OCI-LY7 (cell line): ENCODE measurements around the gene DNM3. TPM values are rescaled to one million over a fixed set of nuclear protein-coding genes. Genes with fewer than 3 reads are reported as not detected.

Source experiments
- BruUV-seq: library from RNA; stranded (reverse); fragments of 400-500 nt; replicated peaks from 2 replicates; lab custom pipeline; 2021; lab: Mats Ljungman, UMichigan
- CTCF ChIA-PET: fragments of 300-600 bp; sonication (Branson Sonifier 250); formaldehyde crosslinking; loops from one replicate; lab custom pipeline; 2022; ENCODE audit warnings: antibody characterized with exemption; ENCODE audit not compliant: unreplicated experiment; lab: Charles Lee
- POLR2A ChIA-PET: fragments of 300-600 bp; sonication (Branson Sonifier 250); formaldehyde crosslinking; loops from one replicate; lab custom pipeline; 2022; ENCODE audit warnings: antibody characterized with exemption; lab: Charles Lee
- DNase-seq: peaks from one replicate; pipeline ENCODE4 v3.0.0-alpha.2; 2015; ENCODE audit warnings: low spot score
- H2AFZ ChIP-seq: fragments of 200-600 bp; sonication (generic), shearing (Covaris generic); 2 replicates; pipeline ENCODE4 v1.6.1; 2014; ENCODE audit warnings: mild to moderate bottlenecking, antibody characterized with exemption, low read length, moderate library complexity
- H3K27ac ChIP-seq: fragments of 200-600 bp; sonication (generic); 2 replicates; pipeline ENCODE4 v1.5.1; 2014; ENCODE audit warnings: mixed run types, low read depth, mild to moderate bottlenecking, moderate library complexity, low read length, inconsistent platforms; ENCODE audit not compliant: poor library complexity, severe bottlenecking
- H3K36me3 ChIP-seq: fragments of 200-600 bp; sonication (generic); 2 replicates; pipeline ENCODE4 v1.6.1; 2014; ENCODE audit warnings: mild to moderate bottlenecking, antibody characterized with exemption, low read length, moderate library complexity, mixed read lengths; ENCODE audit not compliant: insufficient read depth
- H3K4me1 ChIP-seq: fragments of 200-600 bp; sonication (generic); 2 replicates; pipeline ENCODE4 v1.5.1; 2014; ENCODE audit warnings: mild to moderate bottlenecking, low read length; ENCODE audit not compliant: insufficient read depth, poor library complexity, severe bottlenecking
- H3K4me2 ChIP-seq: fragments of 200-600 bp; sonication (generic); 2 replicates; pipeline ENCODE4 v1.6.1; 2014; ENCODE audit warnings: mild to moderate bottlenecking, low read length
- H3K4me3 ChIP-seq: fragments of 200-600 bp; sonication (generic); 2 replicates; pipeline ENCODE4 v1.5.1; 2014; ENCODE audit warnings: mild to moderate bottlenecking, low read depth, low read length; ENCODE audit not compliant: poor library complexity, severe bottlenecking
- H3K79me2 ChIP-seq: fragments of 200-600 bp; sonication (generic); 2 replicates; pipeline ENCODE4 v1.6.1; 2016; ENCODE audit warnings: low read depth, mild to moderate bottlenecking, low read length, moderate library complexity, mixed read lengths; ENCODE audit not compliant: insufficient read depth
- H3K9me2 ChIP-seq: fragments of 200-600 bp; sonication (generic); 2 replicates; pipeline ENCODE4 v1.6.1; 2016; ENCODE audit warnings: mild to moderate bottlenecking, low read length, mixed read lengths; ENCODE audit not compliant: insufficient read depth
- H3K9me3 ChIP-seq: fragments of 200-600 bp; sonication (generic); 2 replicates; pipeline ENCODE4 v1.6.1; 2014; ENCODE audit warnings: mild to moderate bottlenecking, mixed run types, low read length, mixed read lengths
- H4K20me1 ChIP-seq: fragments of 200-600 bp; sonication (generic); 2 replicates; pipeline ENCODE4 v1.6.1; 2014; ENCODE audit warnings: mild to moderate bottlenecking, antibody characterized with exemption, low read length, moderate library complexity, mixed read lengths; ENCODE audit not compliant: insufficient read depth
- CTCF ChIP-seq: fragments of 200-600 bp; sonication (generic); conservative IDR thresholded peaks from 2 replicates; pipeline ENCODE4 v1.5.1; 2014; ENCODE audit warnings: mild to moderate bottlenecking, antibody characterized with exemption, low read length, moderate library complexity, mixed read lengths
- EZH2phosphoT487 ChIP-seq: fragments of 200-600 bp; sonication (generic); IDR thresholded peaks from 2 replicates; pipeline ENCODE4 v1.6.1; 2018; ENCODE audit warnings: low read depth, borderline replicate concordance, mild to moderate bottlenecking, mixed run types, antibody characterized with exemption, low read length, moderate library complexity, mixed read lengths
- intact Hi-C: fragments of 100-400 bp; cut with micrococcal nuclease; formaldehyde crosslinking; loops from one replicate; pipeline ENCODE4 v1.10.0; 2022; ENCODE audit not compliant: unreplicated experiment
- total RNA-seq, 2 experiments: library from RNA; depleted of rRNA in 1 of 2; stranded (reverse); fragments of >200 nt in 1 of 2; shearing (Covaris generic) in 1 of 2; gene quantifications; 2 replicates each; pipeline ENCODE4 v1.2.3, GENCODE V29; 2014 to 2022

DNM3 gene
- total RNA-seq, 2 experiments from 2014 or later = 0.47 to 0.61 TPM

DNA sequence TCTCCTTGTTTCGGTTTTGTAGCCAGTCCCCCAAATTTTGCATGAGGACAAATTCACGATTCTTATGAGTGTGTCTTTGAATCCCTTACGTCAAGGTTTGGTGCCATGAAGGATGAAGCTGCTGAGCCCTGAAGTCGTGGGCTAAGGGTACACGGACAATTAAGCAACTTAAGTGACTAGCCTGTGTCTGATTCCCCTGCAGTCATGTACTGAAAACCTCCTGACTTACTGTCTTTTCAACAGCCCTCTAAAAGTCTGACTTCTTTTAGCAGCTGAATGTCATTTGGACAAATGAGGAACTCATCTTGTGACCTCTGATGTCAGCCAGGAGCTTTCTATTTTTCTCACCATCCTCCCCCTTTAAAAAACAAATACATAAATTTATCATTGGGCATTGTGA lies 552.1 kb downstream of the DNM3 start:
- Histone ChIP-seq H3K27ac (no peak overlapping the region), H3K36me3 (no peaks in the 10 kb centered on the region), H4K20me1 (no peaks in the 10 kb centered on the region), H3K4me2 (peak overlapping the region; percentile 60), H3K79me2 (no peaks in the 10 kb centered on the region), H3K4me3 (peak overlapping the region; percentile 31), H3K4me1 (peaks cover 44% of the 10 kb centered on the region), H3K9me3 (no peaks in the 10 kb centered on the region), H2AFZ (peak overlapping the region; percentile 77; the same call in 1 of the 2 replicates), H3K9me2 (no peaks in the 10 kb centered on the region)
- TF ChIP-seq EZH2phosphoT487 (no peak), CTCF (no peak)
- intact Hi-C loops = loop anchor here (5.0 kb wide), 1 partner anchor 139 kb away; the partner anchor contains the start of gene SUCO
- ChIA-PET CTCF (no interaction called here), POLR2A (interaction anchor here (0.6 to 3.6 kb wide), 6 partner anchors 12 to 641 kb away, joined by 3 to 18 read pairs (median 3); no protein-coding TSS in a partner anchor)
- peak; percentile 19 for DNase-seq
- BruUV-seq = no TSS peak

DNA sequence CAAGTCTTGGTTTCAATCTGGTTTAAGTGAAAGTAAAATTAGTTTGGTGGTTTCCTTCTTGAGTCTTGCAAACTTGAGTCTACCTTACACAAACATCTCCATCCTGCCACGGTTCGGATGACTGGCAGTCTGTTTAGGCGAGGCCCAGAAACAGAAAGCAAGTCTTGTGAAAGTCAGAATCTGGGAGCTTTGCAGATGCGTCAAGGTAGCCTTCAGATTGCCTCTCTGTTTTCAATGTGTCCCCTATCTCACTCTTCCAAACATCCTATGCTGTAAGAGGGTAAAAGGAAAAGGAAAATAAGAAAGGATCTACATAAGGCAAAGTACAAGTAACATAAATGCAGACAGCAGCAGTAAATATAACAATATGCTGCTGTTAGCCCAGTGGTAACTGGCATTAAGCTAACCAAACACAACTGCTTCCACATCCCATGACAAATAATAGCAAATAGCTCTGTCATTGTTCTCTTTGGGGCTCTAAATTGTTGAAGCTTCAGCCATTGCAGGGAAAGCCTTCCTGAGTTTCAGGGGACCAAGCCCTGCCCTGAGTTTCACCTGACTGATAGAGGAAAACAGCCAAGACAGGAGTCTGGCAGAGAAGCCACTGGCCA lies 552.9 kb downstream of the DNM3 start:
- H3K27ac ChIP-seq = peak overlapping the region; percentile 7
- peak overlapping the region; percentile 31 for H3K4me3 ChIP-seq
- peak overlapping the region; percentile 77; the same call in 1 of the 2 replicates for H2AFZ ChIP-seq
- H3K4me1 ChIP-seq = peaks cover 47% of the 10 kb centered on the region
- no peaks in the 10 kb centered on the region for H4K20me1 ChIP-seq
- TF ChIP-seq EZH2phosphoT487 (no peak), CTCF (no peak)
- H3K9me3 ChIP-seq = no peaks in the 10 kb centered on the region
- CTCF ChIA-PET = interaction anchor here (0.8 kb wide), 1 partner anchor 35 kb away, joined by 3 read pairs; no protein-coding TSS in a partner anchor
- no TSS peak for BruUV-seq
- H3K36me3 ChIP-seq = no peaks in the 10 kb centered on the region
- H3K9me2 ChIP-seq = no peaks in the 10 kb centered on the region
- intact Hi-C loops = loop anchor here (5.0 kb wide), 1 partner anchor 138 kb away; the partner anchor contains the start of gene SUCO
- no peaks in the 10 kb centered on the region for H3K79me2 ChIP-seq
- DNase-seq = peak; percentile 59
- H3K4me2 ChIP-seq = peak overlapping the region; percentile 60
- POLR2A ChIA-PET = interaction anchor here (0.7 to 3.6 kb wide), 10 partner anchors 9 to 383 kb away, joined by 3 to 18 read pairs (median 4); no protein-coding TSS in a partner anchor

GRCh38 chr1:172394811-172395210 lies 553.5 kb downstream of the DNM3 start:
- ChIA-PET CTCF (interaction anchor here (0.8 kb wide), 1 partner anchor 35 kb away, joined by 3 read pairs; no protein-coding TSS in a partner anchor), POLR2A (interaction anchor here (0.6 to 3.6 kb wide), 12 partner anchors 10 to 383 kb away, joined by 3 to 18 read pairs (median 4); no protein-coding TSS in a partner anchor)
- Histone ChIP-seq H3K4me1 (peaks cover 49% of the 10 kb centered on the region), H4K20me1 (no peaks in the 10 kb centered on the region), H3K4me3 (no peak overlapping the region), H3K36me3 (no peaks in the 10 kb centered on the region), H3K9me3 (no peaks in the 10 kb centered on the region), H3K4me2 (peak overlapping the region; percentile 60; the same call in 1 of the 2 replicates), H3K79me2 (no peaks in the 10 kb centered on the region), H2AFZ (peak overlapping the region; percentile 77; the same call in 1 of the 2 replicates), H3K9me2 (no peaks in the 10 kb centered on the region), H3K27ac (no peak overlapping the region)
- TF ChIP-seq EZH2phosphoT487 (no peak), CTCF (no peak)
- no peak for DNase-seq
- no TSS peak for BruUV-seq
- intact Hi-C loops = loop anchor here (5.0 kb wide), 2 partner anchors 137 to 213 kb away; partner anchors contain the start of gene SUCO
